GM12872 (cell line): Measurements from ENCODE around the gene RPS6KA2.

ENCODE experiments used
- TF ChIP-seq, protein P1 (sequence below): IDR thresholded peaks from 3 replicates; pipeline ENCODE4 v1.5.1; 2011; ENCODE audit warnings: low read depth, mild to moderate bottlenecking, low read length, moderate library complexity; ENCODE audit not compliant: insufficient read depth

The RPS6KA2 gene

DNA sequence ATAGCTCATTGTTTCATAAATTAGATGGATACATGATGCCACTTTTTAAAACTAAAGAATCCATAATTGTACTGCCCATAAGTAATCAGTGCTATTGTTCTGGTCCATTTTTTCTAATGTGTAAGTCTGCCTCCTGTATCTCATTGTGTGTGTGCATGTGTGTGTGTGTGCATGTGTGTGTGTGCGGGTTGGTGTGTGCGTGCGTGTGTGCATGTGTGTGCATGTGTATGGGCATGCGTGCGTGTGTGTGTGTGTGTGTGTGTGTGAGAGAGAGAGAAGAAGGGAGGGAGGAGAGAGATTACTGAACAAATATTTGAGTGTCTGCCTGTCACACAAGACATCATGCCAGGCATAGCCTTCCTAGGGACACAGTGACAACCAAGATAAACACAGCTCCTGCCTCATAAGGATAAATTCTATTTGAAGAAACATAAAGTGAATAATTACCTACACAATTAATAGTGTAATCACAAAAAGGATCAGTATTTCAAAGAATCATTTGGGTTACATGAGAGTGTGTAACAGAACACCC, 33.2 kb upstream of the RPS6KA2 start:
- TF ChIP-seq, protein P1, sequence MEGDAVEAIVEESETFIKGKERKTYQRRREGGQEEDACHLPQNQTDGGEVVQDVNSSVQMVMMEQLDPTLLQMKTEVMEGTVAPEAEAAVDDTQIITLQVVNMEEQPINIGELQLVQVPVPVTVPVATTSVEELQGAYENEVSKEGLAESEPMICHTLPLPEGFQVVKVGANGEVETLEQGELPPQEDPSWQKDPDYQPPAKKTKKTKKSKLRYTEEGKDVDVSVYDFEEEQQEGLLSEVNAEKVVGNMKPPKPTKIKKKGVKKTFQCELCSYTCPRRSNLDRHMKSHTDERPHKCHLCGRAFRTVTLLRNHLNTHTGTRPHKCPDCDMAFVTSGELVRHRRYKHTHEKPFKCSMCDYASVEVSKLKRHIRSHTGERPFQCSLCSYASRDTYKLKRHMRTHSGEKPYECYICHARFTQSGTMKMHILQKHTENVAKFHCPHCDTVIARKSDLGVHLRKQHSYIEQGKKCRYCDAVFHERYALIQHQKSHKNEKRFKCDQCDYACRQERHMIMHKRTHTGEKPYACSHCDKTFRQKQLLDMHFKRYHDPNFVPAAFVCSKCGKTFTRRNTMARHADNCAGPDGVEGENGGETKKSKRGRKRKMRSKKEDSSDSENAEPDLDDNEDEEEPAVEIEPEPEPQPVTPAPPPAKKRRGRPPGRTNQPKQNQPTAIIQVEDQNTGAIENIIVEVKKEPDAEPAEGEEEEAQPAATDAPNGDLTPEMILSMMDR = no peak

DNA sequence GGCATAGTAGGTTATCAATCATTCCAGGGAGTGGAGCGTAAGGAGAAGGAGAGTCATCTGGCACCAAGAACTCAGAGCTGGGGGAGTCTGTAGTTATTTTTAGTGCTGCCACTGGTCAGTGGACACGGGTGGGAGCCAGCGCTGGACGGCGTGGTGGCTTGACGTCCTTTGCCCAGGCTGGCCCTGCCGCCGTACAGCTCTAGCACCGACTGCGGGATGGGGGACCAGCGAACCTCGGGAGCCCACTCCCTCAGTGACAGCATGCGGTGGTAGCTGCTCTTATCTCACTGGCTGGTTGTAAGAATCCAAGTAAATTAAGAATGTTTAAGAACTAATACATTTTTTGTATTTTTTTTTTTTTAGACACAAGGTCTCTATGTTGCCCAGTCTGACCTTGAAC, 32.5 kb upstream of the RPS6KA2 start:
- TF ChIP-seq, protein P1 = no peak

DNA sequence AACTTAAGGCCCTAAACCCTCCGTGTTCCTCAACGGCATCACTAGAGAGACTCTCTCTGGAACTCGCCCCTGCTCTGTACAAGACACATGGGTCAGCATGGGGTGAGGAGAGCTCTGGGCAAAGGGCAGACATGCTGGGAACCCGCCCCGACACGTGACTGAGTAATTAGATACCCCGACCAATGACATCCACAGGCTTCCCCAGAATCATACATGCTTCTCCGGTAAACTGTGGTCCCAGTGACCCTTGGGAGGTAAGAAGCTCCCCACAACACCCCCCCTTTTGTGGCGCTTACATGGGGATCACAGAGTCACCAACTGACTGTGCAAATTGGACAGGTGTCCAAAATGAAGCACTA, 31.7 kb upstream of the RPS6KA2 start:
- TF ChIP-seq, protein P1 = no peak

DNA sequence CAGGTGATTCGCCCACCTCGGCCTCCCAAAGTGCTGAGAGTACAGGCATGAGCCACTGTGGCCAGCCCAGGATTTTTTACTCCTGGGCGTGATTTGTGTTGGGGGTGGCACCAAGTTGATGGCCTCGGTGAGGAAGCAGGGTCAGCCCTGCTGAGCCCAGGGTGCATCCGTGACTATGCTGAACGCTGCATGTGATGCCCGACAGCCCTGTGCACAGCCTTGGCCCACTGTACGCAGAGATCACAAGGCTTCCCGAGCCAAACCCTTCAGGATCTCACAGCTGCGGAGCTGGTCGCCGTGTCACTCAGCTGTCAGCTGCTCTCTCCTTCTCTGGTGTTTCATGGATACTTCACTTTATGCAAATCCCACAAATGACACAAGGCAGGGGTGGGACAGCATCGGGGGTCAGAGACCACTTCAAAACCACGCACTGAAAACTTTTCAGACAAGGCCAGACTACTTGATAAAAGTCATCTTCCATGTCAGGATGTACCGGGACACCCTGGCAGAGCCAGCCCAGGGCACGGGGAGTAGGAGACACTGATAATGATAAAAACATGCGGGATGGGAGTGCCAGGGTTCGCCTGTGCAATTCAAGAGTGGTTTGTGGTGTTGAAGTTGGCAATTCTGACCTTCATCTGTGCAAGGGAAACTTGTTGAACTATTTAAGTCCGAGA, 31.2 kb upstream of the RPS6KA2 start:
- TF ChIP-seq, protein P1 = no peak

DNA sequence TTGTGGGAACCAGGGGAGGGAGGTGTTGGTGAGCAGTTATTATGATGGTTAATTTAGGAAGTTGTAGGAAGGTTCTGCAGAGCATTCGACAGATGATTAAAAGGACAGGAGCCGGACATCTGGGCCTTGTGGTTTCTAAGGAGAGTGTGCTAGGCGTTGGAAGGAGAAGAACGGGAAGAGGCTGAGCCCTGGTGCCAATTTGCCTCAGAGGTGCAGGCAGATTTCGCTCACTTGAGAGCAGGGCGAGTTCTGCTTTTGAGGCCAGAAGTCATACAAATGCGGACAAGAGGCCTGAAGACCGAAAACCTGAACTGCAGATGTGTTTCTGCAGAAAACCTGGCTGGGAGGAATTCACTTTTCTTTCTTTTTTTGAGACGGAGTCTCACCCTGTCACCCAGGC, 30.5 kb upstream of the RPS6KA2 start:
- TF ChIP-seq, protein P1 = no peak

DNA sequence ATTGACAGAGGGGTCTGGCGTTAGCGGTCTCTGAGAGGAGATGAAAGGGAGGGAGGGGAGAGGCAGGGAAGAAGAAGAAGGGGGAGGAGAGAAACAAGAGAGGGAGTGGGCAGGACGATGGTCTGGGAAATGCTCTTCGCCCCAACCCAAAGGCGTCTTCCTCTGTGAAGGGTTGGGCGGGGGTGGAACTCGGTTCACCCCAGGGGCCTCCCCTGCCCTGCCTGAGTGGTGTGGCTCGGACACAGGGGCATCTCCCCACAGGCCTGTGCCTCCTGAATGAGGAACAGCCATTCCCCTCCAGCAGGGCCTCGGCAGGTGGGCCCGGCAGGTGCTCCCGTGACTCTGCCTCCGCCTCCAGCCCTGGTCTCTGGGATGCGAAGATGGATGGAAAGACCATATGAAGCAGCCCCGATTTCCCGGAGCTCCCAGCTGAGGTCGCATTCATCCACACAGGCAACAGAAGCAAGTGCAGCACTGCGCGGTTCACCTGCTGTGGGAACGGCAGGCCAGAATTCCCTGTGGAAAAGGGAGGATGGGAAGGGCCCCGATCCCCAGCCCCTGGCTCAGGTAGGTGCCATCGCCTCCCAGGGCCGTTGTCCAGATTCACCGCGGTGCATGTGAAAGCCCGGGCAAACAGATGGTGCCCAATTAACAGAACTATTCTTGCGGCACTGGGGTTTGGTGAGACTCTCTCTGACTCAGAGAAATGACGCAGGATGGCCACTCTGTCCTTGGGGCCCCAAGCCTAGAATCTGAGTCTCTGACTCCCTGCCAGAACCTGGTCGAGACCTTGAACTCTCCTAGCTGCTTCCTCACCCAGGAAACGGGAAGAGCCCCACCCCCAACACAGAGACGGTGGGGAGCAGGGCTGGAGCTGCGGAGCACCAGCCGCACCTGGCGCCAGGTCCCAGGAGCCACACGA, 29.4 kb upstream of the RPS6KA2 start:
- TF ChIP-seq, protein P1 = no peak

DNA sequence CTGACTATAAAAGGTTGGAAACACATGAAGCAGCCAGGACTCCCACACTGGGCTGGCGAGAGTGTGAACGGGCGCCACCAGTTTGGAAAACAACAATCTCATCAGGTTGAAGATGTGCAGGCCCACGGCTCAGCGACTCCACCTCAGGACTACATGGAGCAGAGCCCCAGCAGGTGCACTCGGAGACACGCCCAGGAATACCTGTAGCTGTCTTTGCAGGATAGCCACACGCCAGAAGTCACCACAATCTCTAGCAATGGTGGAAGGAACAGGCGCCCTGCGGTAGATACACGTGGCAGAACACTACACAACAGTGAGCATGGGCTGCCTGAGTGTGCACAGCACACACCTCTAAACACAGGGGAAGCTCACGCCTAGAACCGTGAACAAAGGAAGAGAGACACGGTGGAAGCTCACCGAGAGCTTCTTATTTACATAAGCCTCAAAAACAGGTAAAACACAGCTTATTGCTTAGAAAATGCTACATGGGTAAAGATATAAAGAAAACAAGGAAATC, 28.7 kb upstream of the RPS6KA2 start:
- TF ChIP-seq, protein P1 = no peak
